T-helper 2 cell treated with Interferon-gamma antibody and Interleukin-4, amounts not matched to agents 5 μg/mL and 100 μg/mL, for 36 hours (primary cell): Measurements from ENCODE around the gene CCL4L2.
"Not testable (repeated sequence)": the region's sequence is repeated elsewhere in the genome, so short reads cannot be mapped to it uniquely, and the experiment has no call there.

Experiments
- DNase-seq: peaks from one replicate; pipeline ENCODE4 v3.0.0; 2021; ENCODE audit warnings: low spot score
- H3K27ac Mint-ChIP-seq: one replicate; pipeline ENCODE4 v1.8.0; 2021; ENCODE audit warnings: mild to moderate bottlenecking, mixed read lengths
- H3K27me3 Mint-ChIP-seq: one replicate; pipeline ENCODE4 v1.8.0; 2021; ENCODE audit warnings: low read depth, mixed read lengths
- H3K36me3 Mint-ChIP-seq: one replicate; pipeline ENCODE4 v1.8.0; 2021; ENCODE audit warnings: low read depth, mixed read lengths
- H3K4me1 Mint-ChIP-seq: one replicate; pipeline ENCODE4 v1.8.0; 2021; ENCODE audit warnings: low read depth, mixed read lengths
- H3K4me3 Mint-ChIP-seq: one replicate; pipeline ENCODE4 v1.8.0; 2022; ENCODE audit warnings: mild to moderate bottlenecking, moderate library complexity, mixed read lengths
- H3K9me3 Mint-ChIP-seq: one replicate; pipeline ENCODE4 v1.8.0; 2021; ENCODE audit warnings: mixed read lengths

Gene CCL4L2

DNA sequence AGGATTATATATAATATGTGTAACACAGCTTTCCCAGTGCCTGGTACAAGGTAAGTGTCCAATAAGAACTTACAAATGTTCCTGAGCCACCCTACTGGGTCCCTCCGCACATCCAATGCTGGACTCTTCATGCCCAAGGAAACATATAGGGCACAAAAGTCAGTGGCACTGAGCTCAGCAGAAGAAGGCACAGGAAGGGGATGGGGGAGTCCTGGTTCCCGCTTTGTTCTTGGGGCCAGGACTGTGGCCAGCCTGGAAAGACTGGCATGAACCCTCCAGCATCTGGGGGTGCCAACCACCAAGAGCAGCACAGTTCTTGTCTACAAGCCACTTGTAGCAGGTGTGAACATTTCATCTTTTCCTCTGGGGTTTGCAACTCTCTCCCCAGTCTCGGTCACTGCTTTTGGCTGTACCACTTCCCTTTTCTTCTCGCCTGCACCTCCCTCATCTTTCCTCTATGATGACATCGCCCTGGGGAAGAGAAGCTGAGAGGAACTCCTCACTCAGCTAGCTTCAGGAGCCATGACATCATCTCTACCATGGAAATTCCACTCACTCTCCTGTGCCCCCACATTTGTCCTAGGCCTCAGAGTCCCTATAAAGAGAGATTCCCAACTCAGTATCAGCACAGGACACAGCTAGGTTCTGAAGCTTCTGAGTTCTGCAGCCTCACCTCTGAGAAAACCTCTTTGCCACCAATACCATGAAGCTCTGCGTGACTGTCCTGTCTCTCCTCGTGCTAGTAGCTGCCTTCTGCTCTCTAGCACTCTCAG is at the start of gene CCL4L2:
TSS of gene CCL4L2 (plus strand) at position 625 of the 773 bp plus-strand sequence.
- H3K36me3 Mint-ChIP-seq, H3K4me3 Mint-ChIP-seq, H3K27ac Mint-ChIP-seq, H3K4me1 Mint-ChIP-seq, H3K9me3 Mint-ChIP-seq, DNase-seq: not testable (repeated sequence)
- peaks cover 15% of the 10 kb centered on the region for H3K27me3 Mint-ChIP-seq

DNA sequence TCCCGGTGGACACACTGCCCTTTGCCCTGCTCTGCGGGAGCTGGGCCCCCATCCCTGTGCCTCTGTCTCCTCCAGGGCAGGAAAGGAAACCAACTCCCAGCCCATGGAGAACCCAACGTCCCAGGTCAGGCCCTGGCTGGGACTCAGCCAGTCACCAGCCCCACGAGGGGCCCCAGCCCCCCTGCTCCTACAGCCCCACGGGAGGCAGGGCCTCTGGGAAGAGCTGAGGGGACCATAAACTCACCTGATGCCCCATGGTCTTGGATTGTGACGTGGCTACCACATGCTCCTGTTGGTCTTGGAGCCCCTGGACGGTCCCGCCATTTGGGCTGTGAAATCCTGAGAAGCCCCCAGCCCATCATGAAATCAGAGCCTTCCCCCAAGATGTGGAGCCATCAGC is 42.0 kb upstream of the CCL4L2 start:
- H3K4me1 Mint-ChIP-seq, DNase-seq, H3K27ac Mint-ChIP-seq, H3K4me3 Mint-ChIP-seq, H3K27me3 Mint-ChIP-seq, H3K9me3 Mint-ChIP-seq, H3K36me3 Mint-ChIP-seq: not testable (repeated sequence)

DNA sequence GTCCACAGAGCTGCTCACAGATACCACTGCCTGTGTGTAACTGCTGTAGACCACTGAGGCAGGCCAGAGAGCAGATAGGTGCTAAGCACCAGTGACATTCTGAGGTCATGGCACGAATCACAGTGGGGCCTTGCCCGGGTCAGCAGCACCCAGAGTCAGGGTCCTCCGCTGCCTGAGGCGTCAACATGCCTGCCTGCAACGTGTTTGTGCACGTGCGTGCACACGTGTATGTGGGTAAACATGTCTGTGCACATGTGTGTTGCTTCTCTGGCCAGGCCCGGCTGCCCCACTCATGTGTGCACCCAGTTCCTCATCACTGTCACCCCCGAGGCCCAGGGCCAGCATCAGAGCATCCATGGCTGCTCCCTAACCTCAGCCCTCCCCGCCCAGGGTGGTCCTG is 34.3 kb upstream of the CCL4L2 start, which contains the start of gene TBC1D3B:
TSS of gene TBC1D3B (minus strand) at position 101 of the 400 bp plus-strand sequence. CDS start 1,586 bp downstream, outside the sequence.
- not testable (repeated sequence) for H3K4me3 Mint-ChIP-seq, H3K9me3 Mint-ChIP-seq, H3K27ac Mint-ChIP-seq, H3K27me3 Mint-ChIP-seq, H3K4me1 Mint-ChIP-seq, H3K36me3 Mint-ChIP-seq, DNase-seq

DNA sequence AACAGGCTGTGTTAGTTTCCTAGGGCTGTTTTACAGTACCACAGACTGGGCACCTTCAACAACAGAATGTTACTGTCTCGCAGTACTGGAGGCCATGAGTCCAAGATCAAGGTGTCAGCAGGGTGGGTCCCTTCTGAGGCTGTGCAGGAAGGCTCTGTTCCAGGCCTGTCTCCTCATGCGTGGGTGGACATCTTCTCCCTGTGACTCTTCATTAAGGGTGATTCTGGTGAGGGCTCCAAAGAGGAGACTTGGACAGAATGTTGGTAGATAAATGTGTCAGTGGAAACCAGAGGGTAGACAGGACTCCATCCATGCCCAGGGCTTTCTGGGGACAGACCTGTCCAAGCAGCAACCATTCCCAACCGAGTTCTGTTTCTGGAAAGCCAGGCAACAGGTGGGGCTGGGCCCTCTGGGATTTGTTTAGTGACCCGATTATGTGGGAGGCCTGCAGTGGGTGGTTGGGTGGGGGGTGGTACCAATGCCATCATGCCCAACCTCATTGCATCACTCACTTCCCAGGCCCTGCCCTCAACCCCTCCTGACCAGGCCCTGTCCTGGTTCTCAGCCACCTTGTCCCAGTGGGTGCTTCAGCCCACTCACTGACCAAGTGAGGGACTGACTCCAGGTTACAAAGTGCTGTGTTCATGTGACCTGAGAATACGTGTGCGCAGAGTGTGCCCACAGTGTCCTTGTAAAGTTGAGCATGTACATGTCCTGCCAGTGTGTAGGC is 29.3 kb upstream of the CCL4L2 start:
- H3K27me3 Mint-ChIP-seq: peaks cover 39% of the 10 kb centered on the region
- not testable (repeated sequence) for H3K36me3 Mint-ChIP-seq, H3K4me3 Mint-ChIP-seq, H3K27ac Mint-ChIP-seq, DNase-seq, H3K9me3 Mint-ChIP-seq, H3K4me1 Mint-ChIP-seq

DNA sequence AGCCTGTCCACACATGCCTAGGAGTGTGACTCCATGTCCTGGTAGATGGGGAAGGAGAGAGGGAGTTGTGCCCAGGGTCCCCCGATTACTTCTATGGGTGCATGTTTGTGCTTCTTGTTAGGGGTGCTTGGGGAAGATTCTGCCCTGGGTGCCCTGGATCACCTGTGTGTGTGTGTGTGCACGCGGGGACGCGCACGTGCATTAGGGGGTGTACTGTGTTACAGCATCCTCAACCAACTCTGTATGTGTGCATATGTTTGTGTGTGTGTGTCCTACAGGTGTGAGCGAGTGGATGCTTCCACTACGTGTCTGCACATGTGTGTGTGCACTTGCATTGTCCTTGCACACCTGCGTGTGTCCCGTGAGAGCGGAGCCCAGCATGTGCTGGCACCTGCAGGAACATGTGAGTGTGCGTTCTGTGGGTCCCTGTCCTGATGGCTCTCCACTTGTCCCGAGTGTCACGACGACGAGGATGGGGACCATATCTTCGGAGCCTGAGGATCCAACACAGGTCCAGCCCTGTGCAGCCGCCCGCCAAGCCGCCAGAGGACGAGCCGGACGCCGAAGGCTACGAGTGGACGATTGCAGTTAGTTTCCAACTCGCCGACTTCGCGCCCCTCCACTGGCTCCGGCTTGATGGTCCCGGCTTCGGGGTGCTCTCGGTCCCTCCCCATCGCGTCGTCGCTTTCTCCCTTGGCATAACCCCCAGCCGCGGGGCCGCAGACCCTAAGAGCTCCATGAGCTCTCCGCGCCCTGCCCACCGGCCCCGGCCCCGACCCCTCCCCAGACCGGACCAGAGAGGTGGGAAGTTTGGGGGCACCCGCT is 28.5 kb upstream of the CCL4L2 start:
- Mint-ChIP-seq H3K4me1 (no peaks in the 10 kb centered on the region), H3K36me3 (no peaks in the 10 kb centered on the region), H3K4me3 (no peak overlapping the region), H3K27ac (no peak overlapping the region), H3K9me3 (no peaks in the 10 kb centered on the region), H3K27me3 (peaks cover 39% of the 10 kb centered on the region)
- no peak for DNase-seq

DNA sequence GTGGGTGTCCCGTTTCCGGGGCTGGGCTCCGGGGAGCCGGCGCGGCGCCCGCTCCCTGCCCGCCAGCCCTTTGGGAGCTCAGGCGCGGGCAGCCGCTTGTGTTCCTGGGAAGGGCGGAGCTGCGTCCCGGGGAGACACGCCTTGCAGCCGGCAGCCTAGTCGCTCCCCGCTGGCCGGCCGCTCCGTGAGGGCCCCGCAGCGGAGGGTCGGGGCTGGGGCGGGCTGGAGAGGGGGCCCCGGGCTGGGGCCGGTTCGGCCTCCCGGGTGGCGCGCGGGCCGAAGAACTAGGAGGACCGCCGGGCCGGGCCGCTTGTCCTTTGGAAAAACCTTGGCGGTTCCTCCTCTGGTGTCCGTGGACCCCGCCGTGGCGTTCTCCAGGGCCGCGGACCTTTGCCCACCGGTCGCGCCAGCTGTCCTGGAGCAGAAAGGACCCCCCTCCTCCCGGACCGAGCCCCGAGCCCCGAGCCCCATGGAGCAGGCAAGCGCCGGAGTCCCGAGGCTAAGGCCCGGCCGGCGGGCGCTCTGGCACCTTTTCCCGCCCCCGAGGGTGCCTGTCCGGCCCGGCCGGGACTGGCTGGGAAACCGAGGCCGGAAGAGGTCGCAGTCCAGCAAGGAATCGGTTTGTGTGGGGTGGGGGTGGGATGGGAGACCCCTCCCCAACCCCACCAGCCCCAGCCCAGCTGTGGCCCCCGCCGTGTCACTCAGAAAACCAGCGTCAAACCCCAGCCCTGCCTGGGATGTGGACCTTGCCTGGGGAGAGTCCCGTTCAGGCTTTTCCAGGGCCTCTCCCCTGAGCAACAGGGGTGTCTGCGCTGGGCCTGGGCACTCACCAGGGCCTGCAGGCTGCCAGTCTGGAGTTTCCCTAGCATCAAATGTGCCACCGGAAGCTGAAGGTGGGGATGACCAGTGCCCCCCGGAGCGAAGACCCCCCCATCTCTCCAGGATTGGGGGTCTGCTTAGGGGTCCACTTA is 27.6 kb upstream of the CCL4L2 start:
- Mint-ChIP-seq H3K27me3 (peaks cover 48% of the 10 kb centered on the region), H3K4me3 (no peak overlapping the region), H3K36me3 (no peaks in the 10 kb centered on the region), H3K4me1 (no peaks in the 10 kb centered on the region), H3K9me3 (no peaks in the 10 kb centered on the region), H3K27ac (no peak overlapping the region)
- DNase-seq: no peak

DNA sequence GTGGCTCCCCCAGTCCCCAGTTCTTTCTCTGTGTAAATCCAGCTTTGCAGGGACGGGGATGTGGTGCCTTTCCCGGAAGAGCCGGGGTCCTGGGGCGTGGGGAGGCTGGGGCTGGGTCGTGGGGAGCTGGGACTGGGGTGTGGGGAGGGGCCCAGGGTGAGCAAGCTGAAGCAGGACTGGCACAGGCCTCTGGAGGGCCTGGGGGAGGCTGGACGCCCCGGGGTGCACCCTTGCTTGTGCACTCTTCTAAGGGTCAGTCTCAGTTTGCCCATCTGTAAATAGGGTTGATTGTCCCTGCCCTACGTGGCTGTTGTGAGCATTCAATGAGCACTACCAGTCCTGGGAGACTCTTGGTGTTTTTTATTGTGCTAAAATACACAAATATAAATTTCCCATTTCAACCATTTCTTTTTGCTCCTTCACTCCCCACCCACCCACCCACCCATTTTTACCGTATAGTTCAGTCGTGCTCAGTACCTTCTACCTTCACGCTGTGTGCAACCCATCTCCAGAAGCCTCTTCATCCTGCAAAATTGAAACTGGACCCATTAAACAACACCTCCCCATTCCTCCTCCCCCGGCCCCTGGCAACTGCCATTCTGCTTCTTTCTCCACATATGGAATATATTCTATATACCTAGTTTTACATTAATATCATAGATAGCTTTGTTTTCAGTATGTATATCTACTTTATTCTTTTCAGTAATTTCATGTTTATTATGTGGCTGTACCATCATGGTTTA is 26.7 kb upstream of the CCL4L2 start:
- H3K4me1 Mint-ChIP-seq: peaks cover 6% of the 10 kb centered on the region
- no peak for DNase-seq
- H3K9me3 Mint-ChIP-seq: no peaks in the 10 kb centered on the region
- peaks cover 55% of the 10 kb centered on the region for H3K27me3 Mint-ChIP-seq
- no peak overlapping the region for H3K27ac Mint-ChIP-seq
- no peak overlapping the region for H3K4me3 Mint-ChIP-seq
- H3K36me3 Mint-ChIP-seq: no peaks in the 10 kb centered on the region

DNA sequence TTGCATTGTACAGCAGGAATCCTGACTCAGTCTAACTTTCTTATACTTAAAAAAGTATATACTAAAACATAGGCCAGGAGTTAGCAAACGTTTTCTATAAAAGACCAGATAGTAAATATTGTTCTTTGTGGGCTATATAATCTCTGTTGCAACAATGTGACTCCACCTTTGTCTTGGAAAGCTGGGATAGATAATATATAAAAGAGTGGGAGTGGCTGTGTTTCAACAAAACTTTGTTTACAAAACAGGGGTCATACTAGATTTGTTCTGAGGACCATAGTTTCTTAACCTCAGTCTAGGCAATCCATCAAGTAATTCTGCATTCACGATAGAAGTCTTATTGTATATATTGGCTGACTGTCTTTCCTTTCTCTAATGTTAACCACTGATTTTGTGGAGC is 25.4 kb upstream of the CCL4L2 start:
- no peak for DNase-seq
- peaks cover 10% of the 10 kb centered on the region for H3K4me1 Mint-ChIP-seq
- peaks cover 56% of the 10 kb centered on the region for H3K27me3 Mint-ChIP-seq
- H3K36me3 Mint-ChIP-seq: no peaks in the 10 kb centered on the region
- no peaks in the 10 kb centered on the region for H3K9me3 Mint-ChIP-seq
- H3K4me3 Mint-ChIP-seq: no peak overlapping the region
- no peak overlapping the region for H3K27ac Mint-ChIP-seq

DNA sequence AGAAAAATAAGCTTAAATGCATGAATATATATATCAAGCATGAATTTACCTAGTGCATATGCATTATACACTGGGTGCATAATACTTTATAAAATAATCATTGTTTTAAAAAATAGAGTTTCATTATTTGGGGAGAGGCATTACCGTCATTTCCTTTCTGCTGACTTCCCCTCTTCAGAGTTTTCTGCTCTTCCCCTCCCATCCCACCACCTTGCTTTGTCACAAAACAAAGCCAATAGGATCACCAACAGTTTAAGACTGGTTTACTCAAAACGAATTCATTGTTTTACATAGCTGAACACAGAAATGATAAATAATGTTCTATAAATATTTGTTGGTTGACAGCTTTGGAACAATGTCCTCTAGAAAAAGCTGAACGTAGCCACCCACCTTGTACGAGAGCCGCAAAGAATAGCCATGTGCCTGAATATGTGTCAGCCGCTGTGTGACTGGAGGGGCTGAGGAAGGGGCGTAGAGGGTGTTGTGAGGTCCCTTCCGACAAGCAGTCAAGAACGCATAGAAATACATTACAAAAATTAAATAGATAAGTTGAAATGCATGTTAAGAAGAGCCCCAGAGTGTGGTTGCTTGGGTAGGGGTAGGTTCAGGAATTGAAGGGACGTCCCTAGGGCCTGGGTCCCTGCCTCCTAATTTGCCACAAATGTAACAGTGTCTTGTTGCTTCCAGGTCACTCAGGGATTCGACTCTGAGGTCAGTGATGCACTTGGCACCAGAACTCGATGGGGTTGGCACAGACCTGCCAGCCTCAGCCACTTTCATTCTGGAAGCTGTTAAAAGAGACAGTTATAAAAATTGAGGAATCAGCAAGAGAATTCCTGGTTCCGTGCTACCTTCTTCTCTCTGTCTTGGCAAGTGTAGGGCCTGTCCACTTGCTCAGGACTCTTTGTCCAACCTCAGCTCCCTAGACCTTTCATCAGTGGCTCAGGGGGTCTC is 23.8 kb upstream of the CCL4L2 start:
- DNase-seq, H3K27ac Mint-ChIP-seq, H3K9me3 Mint-ChIP-seq, H3K36me3 Mint-ChIP-seq, H3K4me3 Mint-ChIP-seq: not testable (repeated sequence)
- Mint-ChIP-seq H3K27me3 (peaks cover 48% of the 10 kb centered on the region), H3K4me1 (peaks cover 10% of the 10 kb centered on the region)

DNA sequence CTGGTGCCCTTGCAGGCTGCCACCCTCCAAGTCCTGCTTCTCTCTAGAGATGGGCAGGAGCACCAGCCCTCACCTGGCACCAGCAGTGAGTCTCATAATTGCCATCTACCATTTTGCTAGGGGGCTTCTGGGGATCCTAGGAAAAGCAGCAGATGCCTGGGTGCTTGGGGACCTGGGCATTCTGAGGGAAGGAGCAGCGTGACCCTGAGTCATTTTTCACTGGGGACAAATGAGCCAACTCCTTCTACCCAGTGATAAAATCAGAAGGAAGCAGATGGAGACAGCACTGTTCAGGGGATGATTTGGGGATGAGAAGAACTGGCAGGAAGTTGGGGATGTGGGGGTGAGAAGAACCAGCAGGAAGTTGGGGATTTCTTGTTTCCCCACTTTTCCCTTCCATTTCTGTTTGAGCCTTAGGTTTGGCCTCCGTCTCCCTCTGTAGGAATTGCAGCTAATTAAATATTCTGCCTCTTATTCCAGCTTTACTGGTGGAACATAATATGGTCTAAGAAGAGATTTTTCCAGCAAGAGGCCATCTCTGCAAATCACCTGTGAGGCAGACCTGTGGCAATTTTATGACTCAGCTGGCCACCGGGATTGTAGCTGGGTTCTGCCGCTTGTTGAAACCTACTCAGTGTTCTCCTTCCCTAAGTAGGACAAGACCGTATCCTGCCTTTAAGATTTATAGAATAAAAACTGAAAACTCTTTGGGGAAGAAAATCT is 22.8 kb upstream of the CCL4L2 start:
- not testable (repeated sequence) for DNase-seq, H3K4me3 Mint-ChIP-seq, H3K9me3 Mint-ChIP-seq, H3K27ac Mint-ChIP-seq, H3K36me3 Mint-ChIP-seq
- Mint-ChIP-seq H3K27me3 (peaks cover 51% of the 10 kb centered on the region), H3K4me1 (peaks cover 13% of the 10 kb centered on the region)

DNA sequence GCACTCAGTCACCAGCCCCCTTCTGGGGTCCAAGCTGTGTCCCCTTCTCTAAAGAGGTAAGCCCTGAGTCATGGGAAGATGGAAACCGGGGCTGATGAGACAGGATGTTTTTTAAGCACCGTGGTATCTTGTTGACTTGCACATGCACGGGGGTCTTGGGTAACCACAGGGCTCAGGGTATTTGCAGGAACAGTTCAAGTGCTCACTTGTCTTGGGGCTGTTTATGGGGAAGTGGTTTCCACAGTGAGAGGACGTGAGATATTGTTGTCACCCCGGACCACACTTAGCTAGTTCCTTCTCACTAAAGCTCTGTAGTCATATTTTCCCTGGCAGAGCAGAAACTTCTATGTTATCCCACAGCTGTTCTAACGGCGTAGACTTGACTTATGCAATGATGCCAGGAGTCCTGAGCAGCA is 22.0 kb upstream of the CCL4L2 start:
- DNase-seq: no peak
- H3K4me3 Mint-ChIP-seq: no peak overlapping the region
- no peaks in the 10 kb centered on the region for H3K36me3 Mint-ChIP-seq
- H3K9me3 Mint-ChIP-seq: no peaks in the 10 kb centered on the region
- H3K27ac Mint-ChIP-seq: no peak overlapping the region
- H3K27me3 Mint-ChIP-seq: peaks cover 51% of the 10 kb centered on the region
- H3K4me1 Mint-ChIP-seq: peaks cover 13% of the 10 kb centered on the region
